GM12878 (cell line): ENCODE data around the gene EFNA1. TPM values are rescaled to one million over a fixed set of nuclear protein-coding genes. Genes with fewer than 3 reads are reported as not detected.

Experiments used
- BRCA1 ChIP-seq: IDR thresholded peaks from 2 replicates; pipeline ENCODE4 v1.6.1; 2011; ENCODE audit warnings: low read depth, low read length, improper control_type of control experiment
- CHD2 ChIP-seq: IDR thresholded peaks from 2 replicates; pipeline ENCODE4 v1.6.1; 2011; ENCODE audit warnings: low read depth, low read length, improper control_type of control experiment, borderline replicate concordance
- CREB1 ChIP-seq: IDR thresholded peaks from 2 replicates; pipeline ENCODE4 v1.6.1; 2012; ENCODE audit warnings: low read depth, mild to moderate bottlenecking, inconsistent platforms
- EP300 ChIP-seq, 2 experiments: fragments of 150-350 bp in 1 of 2; IDR thresholded peaks; 2 replicates each; pipeline ENCODE4 v1.6.1; 2011 to 2012; ENCODE audit warnings: low read depth in 2 of 2, low read length in 2 of 2, borderline replicate concordance in 1 of 2, improper control_type of control experiment in 1 of 2, inconsistent platforms in 1 of 2; ENCODE audit not compliant: control insufficient read depth in 1 of 2
- ESRRA ChIP-seq: IDR thresholded peaks from 2 replicates; pipeline ENCODE4 v1.6.1; 2012; ENCODE audit warnings: mild to moderate bottlenecking, low read length, improper control_type of control experiment
- JUND ChIP-seq: IDR thresholded peaks from 2 replicates; pipeline ENCODE4 v1.6.1; 2012; ENCODE audit warnings: low read depth, mild to moderate bottlenecking, low read length, improper control_type of control experiment, moderate library complexity
- NFIC ChIP-seq: IDR thresholded peaks from 2 replicates; pipeline ENCODE4 v1.6.1; 2012; ENCODE audit warnings: low read depth, mild to moderate bottlenecking, inconsistent platforms, low read length, moderate library complexity
- PAX5 ChIP-seq: IDR thresholded peaks from 2 replicates; pipeline ENCODE4 v1.6.1; 2011; ENCODE audit warnings: low read depth, low read length, borderline replicate concordance
- POLR2AphosphoS5 ChIP-seq: IDR thresholded peaks from 2 replicates; pipeline ENCODE4 v1.6.1; 2011; ENCODE audit warnings: mild to moderate bottlenecking, low read length, inconsistent platforms
- RUNX3 ChIP-seq: IDR thresholded peaks from 2 replicates; pipeline ENCODE4 v1.6.1; 2012; ENCODE audit warnings: low read length, inconsistent platforms
- SP1 ChIP-seq: IDR thresholded peaks from one replicate; pipeline ENCODE4 v1.6.1; 2011; ENCODE audit warnings: low read depth, low read length
- STAT1 ChIP-seq: fragments of 450-650 bp; conservative IDR thresholded peaks from 2 replicates; pipeline ENCODE4 v1.6.1; 2014; ENCODE audit warnings: antibody characterized with exemption, mild to moderate bottlenecking
- ZNF207 ChIP-seq: fragments of 450-650 bp; IDR thresholded peaks from 2 replicates; pipeline ENCODE4 v1.6.1; 2014; ENCODE audit warnings: antibody characterized with exemption, mild to moderate bottlenecking, borderline replicate concordance
- ZNF24 ChIP-seq: fragments of 450-650 bp; IDR thresholded peaks from 2 replicates; pipeline ENCODE4 v1.6.1; 2017; ENCODE audit warnings: antibody characterized with exemption, mild to moderate bottlenecking
- ZNF622 ChIP-seq: fragments of 450-650 bp; IDR thresholded peaks from 2 replicates; pipeline ENCODE4 v1.6.1; 2017; ENCODE audit warnings: mild to moderate bottlenecking, inconsistent platforms
- polyA plus RNA-seq, 11 experiments: library from polyadenylated mRNA; depleted of rRNA in 4 of 11; unstranded in 6 of 11; stranded (reverse) in 5 of 11; fragments of >200 nt; fragmentation: Nextera tagmentation in 4 of 11; fragmentation: Illumina TruSeq in 1 of 11; extraction: Ambion mirVana in 4 of 11; extraction: Trizol in 1 of 11; gene quantifications; 1 replicate in 1 of 11; 2 replicates in 10 of 11; pipeline versions ENCODE4 v1.2.1 to v1.2.3, GENCODE V29; 2011 to 2016; ENCODE audit warnings: inconsistent platforms in 2 of 11, missing spikeins in 2 of 11, low read depth in 1 of 11
- total RNA-seq, 4 experiments: library from RNA; depleted of rRNA in 3 of 4; stranded (reverse); fragments of >200 nt in 3 of 4; fragmentation: Illumina TruSeq in 1 of 4; extraction: Trizol in 1 of 4; gene quantifications; 2 replicates each; pipeline versions ENCODE4 v1.2.1 to v1.2.3, GENCODE V29; 2013 to 2021
- TF ChIP-seq, protein P1 (sequence below): fragments of 450-650 bp; IDR thresholded peaks from 2 replicates; pipeline ENCODE4 v1.6.1; 2016; ENCODE audit warnings: mild to moderate bottlenecking, moderate library complexity, borderline replicate concordance
- TF ChIP-seq, protein P2 (sequence below): IDR thresholded peaks from 2 replicates; pipeline ENCODE4 v1.6.1; 2012; ENCODE audit warnings: mild to moderate bottlenecking, low read depth, low read length
- TF ChIP-seq, protein P3 (sequence below), 3 experiments: IDR thresholded peaks in 2 of 3; conservative IDR thresholded peaks in 1 of 3; 2 replicates each; pipeline ENCODE4 v1.5.1; 2011; ENCODE audit warnings: low read depth in 3 of 3, low read length in 3 of 3, mild to moderate bottlenecking in 3 of 3, control low read depth in 2 of 3, moderate library complexity in 2 of 3, inconsistent platforms in 1 of 3, mixed read lengths in 1 of 3; ENCODE audit not compliant: control insufficient read depth in 2 of 3, insufficient read depth in 1 of 3; ENCODE audit errors: extremely low read depth in 1 of 3

The EFNA1 gene
- total and polyA plus RNA-seq, 10 of the 15 experiments (the other 5 are each of a cell fraction or from before 2014, with no cell fraction given), result 0.13 to 7.5 (median 0.28) TPM; not detected in 5

DNA sequence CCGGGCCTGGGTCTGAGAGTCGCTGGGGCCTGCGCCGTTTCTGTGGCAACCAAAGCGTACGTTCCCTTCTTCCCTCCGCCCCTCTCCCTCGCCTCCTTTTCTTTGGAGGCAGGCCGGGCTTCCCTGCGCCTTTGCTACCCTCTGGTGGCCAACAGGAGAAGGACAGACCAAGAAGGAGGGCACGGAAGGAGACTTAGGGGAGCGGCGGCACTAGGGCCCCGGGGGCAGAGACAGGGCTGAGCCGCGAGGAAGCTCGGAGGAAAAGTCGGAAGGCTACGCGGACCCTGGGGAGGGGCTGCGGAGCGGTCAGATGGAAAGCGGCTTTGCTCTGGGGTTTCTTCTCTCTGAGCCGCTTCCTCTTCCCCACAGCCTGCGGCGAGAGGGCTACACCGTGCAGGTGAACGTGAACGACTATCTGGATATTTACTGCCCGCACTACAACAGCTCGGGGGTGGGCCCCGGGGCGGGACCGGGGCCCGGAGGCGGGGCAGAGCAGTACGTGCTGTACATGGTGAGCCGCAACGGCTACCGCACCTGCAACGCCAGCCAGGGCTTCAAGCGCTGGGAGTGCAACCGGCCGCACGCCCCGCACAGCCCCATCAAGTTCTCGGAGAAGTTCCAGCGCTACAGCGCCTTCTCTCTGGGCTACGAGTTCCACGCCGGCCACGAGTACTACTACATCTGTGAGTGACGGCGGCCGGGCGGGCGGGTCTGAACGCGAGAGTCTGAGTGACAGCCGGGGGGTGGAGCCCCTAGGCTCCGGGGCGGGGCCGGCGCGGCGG, 42.8 kb upstream of the EFNA1 start (continued):
- TF ChIP-seq, protein P1, sequence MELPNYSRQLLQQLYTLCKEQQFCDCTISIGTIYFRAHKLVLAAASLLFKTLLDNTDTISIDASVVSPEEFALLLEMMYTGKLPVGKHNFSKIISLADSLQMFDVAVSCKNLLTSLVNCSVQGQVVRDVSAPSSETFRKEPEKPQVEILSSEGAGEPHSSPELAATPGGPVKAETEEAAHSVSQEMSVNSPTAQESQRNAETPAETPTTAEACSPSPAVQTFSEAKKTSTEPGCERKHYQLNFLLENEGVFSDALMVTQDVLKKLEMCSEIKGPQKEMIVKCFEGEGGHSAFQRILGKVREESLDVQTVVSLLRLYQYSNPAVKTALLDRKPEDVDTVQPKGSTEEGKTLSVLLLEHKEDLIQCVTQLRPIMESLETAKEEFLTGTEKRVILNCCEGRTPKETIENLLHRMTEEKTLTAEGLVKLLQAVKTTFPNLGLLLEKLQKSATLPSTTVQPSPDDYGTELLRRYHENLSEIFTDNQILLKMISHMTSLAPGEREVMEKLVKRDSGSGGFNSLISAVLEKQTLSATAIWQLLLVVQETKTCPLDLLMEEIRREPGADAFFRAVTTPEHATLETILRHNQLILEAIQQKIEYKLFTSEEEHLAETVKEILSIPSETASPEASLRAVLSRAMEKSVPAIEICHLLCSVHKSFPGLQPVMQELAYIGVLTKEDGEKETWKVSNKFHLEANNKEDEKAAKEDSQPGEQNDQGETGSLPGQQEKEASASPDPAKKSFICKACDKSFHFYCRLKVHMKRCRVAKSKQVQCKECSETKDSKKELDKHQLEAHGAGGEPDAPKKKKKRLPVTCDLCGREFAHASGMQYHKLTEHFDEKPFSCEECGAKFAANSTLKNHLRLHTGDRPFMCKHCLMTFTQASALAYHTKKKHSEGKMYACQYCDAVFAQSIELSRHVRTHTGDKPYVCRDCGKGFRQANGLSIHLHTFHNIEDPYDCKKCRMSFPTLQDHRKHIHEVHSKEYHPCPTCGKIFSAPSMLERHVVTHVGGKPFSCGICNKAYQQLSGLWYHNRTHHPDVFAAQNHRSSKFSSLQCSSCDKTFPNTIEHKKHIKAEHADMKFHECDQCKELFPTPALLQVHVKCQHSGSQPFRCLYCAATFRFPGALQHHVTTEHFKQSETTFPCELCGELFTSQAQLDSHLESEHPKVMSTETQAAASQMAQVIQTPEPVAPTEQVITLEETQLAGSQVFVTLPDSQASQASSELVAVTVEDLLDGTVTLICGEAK, result peak; percentile 42; the same call in 1 of the 2 replicates
- peak; percentile 75; the same call in 1 of the 2 replicates for TF ChIP-seq ZNF207
- TF ChIP-seq JUND, result no peak
- no peak for TF ChIP-seq ZNF622
- peak; percentile 70 for TF ChIP-seq CREB1
- TF ChIP-seq, protein P2, sequence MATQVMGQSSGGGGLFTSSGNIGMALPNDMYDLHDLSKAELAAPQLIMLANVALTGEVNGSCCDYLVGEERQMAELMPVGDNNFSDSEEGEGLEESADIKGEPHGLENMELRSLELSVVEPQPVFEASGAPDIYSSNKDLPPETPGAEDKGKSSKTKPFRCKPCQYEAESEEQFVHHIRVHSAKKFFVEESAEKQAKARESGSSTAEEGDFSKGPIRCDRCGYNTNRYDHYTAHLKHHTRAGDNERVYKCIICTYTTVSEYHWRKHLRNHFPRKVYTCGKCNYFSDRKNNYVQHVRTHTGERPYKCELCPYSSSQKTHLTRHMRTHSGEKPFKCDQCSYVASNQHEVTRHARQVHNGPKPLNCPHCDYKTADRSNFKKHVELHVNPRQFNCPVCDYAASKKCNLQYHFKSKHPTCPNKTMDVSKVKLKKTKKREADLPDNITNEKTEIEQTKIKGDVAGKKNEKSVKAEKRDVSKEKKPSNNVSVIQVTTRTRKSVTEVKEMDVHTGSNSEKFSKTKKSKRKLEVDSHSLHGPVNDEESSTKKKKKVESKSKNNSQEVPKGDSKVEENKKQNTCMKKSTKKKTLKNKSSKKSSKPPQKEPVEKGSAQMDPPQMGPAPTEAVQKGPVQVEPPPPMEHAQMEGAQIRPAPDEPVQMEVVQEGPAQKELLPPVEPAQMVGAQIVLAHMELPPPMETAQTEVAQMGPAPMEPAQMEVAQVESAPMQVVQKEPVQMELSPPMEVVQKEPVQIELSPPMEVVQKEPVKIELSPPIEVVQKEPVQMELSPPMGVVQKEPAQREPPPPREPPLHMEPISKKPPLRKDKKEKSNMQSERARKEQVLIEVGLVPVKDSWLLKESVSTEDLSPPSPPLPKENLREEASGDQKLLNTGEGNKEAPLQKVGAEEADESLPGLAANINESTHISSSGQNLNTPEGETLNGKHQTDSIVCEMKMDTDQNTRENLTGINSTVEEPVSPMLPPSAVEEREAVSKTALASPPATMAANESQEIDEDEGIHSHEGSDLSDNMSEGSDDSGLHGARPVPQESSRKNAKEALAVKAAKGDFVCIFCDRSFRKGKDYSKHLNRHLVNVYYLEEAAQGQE, result no peak
- TF ChIP-seq RUNX3, result peak; percentile 34; the same call in 1 of the 2 replicates
- TF ChIP-seq PAX5, result no peak; the same call in 1 of the 2 replicates
- no peak for TF ChIP-seq ZNF24
- no peak for TF ChIP-seq BRCA1
- TF ChIP-seq ESRRA, result no peak
- 0 out of 2 replicates have a peak, but pooled peaks have one; percentile 35 for TF ChIP-seq STAT1
- no peak for TF ChIP-seq POLR2AphosphoS5
- 0 out of 4 replicates have a peak, but pooled peaks of 1 of the 2 experiments have one; percentile 48 for TF ChIP-seq EP300 (IDR thresholded peaks at IDR 0.05; ENCODE audit: borderline replicate concordance in 1 of 2, control insufficient read depth in 1 of 2, low read depth in 2 of 2, low read length in 2 of 2)
- peak; percentile 88 for TF ChIP-seq SP1
- peak; percentile 55; the same call in 1 of the 2 replicates for TF ChIP-seq CHD2
- no peak for TF ChIP-seq NFIC
- TF ChIP-seq, protein P3, sequence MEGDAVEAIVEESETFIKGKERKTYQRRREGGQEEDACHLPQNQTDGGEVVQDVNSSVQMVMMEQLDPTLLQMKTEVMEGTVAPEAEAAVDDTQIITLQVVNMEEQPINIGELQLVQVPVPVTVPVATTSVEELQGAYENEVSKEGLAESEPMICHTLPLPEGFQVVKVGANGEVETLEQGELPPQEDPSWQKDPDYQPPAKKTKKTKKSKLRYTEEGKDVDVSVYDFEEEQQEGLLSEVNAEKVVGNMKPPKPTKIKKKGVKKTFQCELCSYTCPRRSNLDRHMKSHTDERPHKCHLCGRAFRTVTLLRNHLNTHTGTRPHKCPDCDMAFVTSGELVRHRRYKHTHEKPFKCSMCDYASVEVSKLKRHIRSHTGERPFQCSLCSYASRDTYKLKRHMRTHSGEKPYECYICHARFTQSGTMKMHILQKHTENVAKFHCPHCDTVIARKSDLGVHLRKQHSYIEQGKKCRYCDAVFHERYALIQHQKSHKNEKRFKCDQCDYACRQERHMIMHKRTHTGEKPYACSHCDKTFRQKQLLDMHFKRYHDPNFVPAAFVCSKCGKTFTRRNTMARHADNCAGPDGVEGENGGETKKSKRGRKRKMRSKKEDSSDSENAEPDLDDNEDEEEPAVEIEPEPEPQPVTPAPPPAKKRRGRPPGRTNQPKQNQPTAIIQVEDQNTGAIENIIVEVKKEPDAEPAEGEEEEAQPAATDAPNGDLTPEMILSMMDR (IDR thresholded peaks at IDR 0.05 in 2 of 3, conservative IDR thresholded peaks at IDR 0.05 in 1 of 3; ENCODE audit: control insufficient read depth in 2 of 3, extremely low read depth in 1 of 3, insufficient read depth in 1 of 3, low read depth in 3 of 3, low read length in 3 of 3), result peak; percentile 90 to 99 (median 95)
